ENCODE data around the gene IER3IP1. TPM values are rescaled to one million over a fixed set of nuclear protein-coding genes. Genes with fewer than 3 reads are reported as not detected.
"Not testable (repeated sequence)": the region's sequence is repeated elsewhere in the genome, so short reads cannot be mapped to it uniquely, and the experiment has no call there.

The IER3IP1 gene
- total RNA-seq, 1 donor from 2014 or later, result 12.6 TPM

DNA sequence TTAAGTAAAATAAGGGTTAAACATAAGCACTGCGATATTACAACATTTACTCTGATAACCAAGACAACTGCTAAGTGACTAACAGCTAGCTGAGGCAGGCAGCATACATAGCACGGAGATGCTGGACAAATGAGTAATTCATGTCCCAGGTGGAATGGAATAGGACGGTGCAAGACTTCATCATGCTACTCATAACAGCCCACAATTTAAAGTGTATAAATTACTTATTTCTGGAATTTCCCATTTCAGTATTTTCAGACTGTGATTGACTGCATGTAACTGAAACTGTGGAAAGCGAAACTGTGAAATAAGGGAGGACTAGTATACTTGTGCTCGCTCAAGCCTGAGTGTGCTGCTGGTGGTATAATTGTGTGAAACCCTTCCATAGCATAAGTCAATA lies 12.9 kb downstream of the IER3IP1 start:
- intact Hi-C loops (cut with micrococcal nuclease), result no loop called here

DNA sequence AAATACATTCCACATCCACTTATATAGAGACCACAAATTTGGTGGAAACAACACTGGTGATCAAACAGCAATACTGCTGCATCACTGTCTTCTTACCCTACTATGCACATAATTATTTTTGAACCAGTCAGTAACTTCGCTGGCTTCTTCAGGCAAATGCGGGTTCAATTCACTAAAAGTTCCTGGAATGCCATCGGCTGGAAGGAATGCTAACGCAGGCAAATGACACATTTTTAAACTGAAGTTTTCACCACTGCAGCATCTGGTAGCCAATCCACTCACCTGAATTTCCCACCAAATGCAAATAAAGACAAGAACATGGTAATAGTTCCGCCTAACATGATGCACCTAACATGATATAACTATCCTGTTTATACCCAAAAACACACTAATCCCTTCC lies 15.9 kb downstream of the IER3IP1 start:
- intact Hi-C loops (cut with micrococcal nuclease), result no loop called here

GRCh38 chr18:47158404-47158803 lies 17.8 kb downstream of the IER3IP1 start:
- intact Hi-C loops (cut with micrococcal nuclease), result not testable (repeated sequence)

DNA sequence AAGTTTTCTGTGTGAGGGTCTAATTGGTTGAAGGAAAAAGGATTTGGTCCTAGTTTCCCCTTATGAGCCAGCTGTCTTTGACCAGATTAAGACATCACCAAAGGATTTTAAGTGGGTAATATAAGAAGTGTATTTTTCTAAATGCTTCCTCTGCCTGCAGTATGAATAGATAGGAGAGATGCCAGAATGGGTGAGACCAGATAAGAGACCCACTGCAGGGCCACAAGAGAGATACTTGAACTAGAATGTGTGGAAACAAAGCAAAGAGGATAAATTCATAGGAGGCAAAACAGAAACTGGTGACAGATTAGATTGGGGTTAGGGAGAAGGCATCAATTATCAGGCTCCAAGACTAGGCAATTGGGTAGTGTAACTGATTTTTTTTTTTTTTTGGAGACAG lies 24.7 kb downstream of the IER3IP1 start:
- intact Hi-C loops (cut with micrococcal nuclease), result loop anchor here (2.0 kb wide), 2 partner anchors 31 to 779 kb away; partner anchors contain the start of gene SMAD2

DNA sequence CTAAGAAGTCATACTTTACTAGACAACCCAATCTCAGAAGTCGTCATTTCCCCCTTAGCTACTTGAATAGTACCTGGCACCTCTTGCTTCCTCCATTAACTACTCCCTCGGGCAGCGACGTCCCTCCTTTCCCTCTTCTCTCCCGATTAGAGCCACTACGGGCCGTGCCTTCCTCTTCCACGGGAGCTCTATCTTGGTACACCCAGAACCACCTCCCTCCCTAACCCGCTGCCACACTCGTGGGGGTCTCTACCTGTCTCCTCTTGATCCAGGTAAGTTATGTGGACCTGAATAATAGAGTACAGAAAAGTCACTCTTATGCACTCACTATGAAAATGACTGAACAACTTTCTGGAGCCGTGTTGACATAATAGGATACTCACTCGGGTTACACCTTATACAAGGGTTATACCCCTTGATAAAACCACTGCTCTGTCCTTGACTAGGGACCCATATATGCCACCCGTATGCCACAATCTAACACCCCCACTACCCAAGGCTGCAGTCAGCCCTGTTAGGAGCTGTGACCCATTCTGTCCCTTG lies 25.3 kb downstream of the IER3IP1 start:
- intact Hi-C loops (cut with micrococcal nuclease), result loop anchor here (1.0 to 2.0 kb wide), 6 partner anchors 25 to 1047 kb away; partner anchors contain the start of genes HAUS1, IER3IP1, KATNAL2 and PIAS2

GRCh38 chr18:47150029-47150823 lies 25.9 kb downstream of the IER3IP1 start, which contains the start of gene HDHD2:
Gene HDHD2 (minus strand): TSS chr18:47150500. CDS start chr18:47136439, 14,061 bp downstream.
- intact Hi-C loops (cut with micrococcal nuclease), result loop anchor here (1.0 to 2.0 kb wide), 6 partner anchors 26 to 1046 kb away; partner anchors contain the start of genes HAUS1, IER3IP1, KATNAL2 and PIAS2

- intact Hi-C loops (cut with micrococcal nuclease), result loop anchor here (1.0 to 2.0 kb wide), 6 partner anchors 27 to 1045 kb away; partner anchors contain the start of genes HAUS1, IER3IP1, KATNAL2 and PIAS2
Measured at GRCh38 chr18:47149457-47150028, 26.6 kb downstream of the IER3IP1 start.

- intact Hi-C loops (cut with micrococcal nuclease), result no loop called here
Measured at GRCh38 chr18:47146206-47146605, 30.0 kb downstream of the IER3IP1 start.

DNA sequence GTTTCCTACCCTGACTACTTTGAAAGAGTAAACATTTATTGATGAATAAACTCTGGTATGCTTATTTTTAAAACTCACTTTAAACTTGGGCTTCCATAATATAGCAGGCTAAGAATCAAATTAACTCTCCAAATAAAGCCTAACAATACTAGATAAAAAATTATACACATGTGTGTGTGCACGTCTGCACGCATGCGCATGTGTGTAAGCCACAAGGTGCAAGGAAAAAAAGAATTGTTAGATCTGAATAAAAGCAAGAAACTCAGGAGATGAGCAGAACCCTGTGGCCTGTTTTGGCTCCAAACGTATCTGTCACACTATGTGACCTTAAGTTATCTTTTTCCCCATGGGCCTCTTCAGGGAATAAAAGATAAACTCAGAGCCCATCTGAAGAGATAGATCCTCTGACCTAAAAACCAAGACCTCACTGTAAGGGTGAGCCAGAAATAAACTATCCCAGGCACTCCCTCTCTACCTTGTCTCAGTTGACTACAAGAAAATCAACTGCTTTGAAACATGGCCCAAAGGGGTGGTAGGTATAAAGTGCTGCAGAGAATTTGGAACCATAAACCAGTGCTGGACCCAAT lies 32.2 kb downstream of the IER3IP1 start:
- intact Hi-C loops (cut with micrococcal nuclease), result no loop called here

DNA sequence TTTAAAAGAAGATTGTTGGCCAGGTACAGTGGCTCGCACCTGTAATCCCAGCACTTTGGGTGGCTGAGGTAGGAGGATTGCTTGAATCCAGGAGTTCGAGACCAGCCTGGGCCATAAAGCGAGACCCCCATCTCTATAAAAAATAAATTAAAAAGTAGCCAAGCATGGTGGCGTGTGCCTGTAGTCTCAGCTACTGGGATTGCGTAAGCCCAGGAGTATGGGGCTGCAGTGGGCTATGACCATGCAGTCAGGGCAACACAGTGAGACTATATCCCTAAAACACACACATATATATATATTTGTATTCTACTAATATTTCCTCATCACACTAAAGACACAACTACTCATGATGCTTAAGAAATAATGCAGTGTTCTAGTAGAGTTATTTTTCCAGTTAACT lies 33.0 kb downstream of the IER3IP1 start:
- intact Hi-C loops (cut with micrococcal nuclease), result no loop called here

DNA sequence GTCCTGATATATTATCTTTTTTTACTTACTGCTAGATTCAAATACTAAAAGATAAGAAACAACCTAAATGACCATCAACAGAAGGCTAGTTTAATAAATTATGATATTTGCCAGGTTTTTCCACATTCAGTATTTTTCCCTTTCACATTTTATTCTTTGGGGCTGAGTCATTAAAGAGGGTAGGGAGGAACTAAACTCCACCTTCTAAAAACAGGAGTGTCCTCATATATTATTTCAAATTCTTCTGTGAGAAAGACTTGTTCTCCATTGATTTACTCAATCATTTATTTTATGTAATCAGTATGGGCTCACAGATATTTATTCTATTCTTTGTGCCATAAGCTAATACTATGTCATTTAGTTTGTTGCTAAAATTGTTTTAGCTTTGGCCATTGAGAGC lies 34.9 kb downstream of the IER3IP1 start:
- intact Hi-C loops (cut with micrococcal nuclease), result no loop called here

GRCh38 chr18:47121146-47121545 lies 55.0 kb downstream of the IER3IP1 start:
- intact Hi-C loops (cut with micrococcal nuclease), result loop anchor here (2.0 kb wide), 1 partner anchor 30 kb away; the partner anchor contains the start of gene HDHD2

DNA sequence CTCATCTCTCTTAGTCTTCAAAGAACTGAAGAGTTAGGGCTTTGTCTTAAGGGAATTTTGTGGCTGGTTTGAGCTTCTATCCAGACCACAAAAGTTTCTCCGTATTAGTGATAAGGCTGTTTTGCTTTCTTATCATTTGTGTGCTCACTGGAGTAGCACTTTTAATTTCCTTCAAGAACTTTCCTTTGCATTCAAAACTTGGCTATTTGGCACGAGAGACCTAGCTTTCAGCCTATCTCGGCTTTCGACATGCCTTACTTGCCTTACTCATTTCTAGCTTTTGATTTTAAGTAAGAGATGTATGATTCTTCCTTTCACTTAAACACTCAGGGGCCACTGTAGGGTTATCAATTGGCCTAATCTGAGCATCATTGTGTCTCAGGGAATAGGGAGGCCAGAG lies 55.7 kb downstream of the IER3IP1 start:
- intact Hi-C loops (cut with micrococcal nuclease), result loop anchor here (2.0 kb wide), 1 partner anchor 30 kb away; the partner anchor contains the start of gene HDHD2

DNA sequence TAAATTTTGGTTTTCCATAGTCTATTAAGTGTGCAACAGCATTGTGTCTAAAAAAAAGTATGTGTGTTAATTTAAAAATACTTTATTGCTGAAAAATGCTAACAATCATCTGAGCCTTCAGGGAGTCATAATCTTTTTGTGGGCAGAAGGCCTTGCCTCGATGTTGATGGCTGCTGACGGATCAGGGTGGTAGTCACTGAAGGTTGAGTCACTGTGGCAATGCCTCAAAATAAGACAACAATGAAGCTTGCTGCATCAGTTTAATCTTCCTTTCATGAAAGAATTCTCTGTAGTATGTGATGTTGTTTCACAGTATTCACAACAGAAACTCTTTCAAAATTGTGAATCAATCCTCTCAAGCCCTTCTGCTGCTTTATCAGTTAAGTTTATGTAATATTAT lies 57.2 kb downstream of the IER3IP1 start:
- intact Hi-C loops (cut with micrococcal nuclease), result no loop called here

- intact Hi-C loops (cut with micrococcal nuclease), result no loop called here
Measured at GRCh38 chr18:47115205-47115604, 61.0 kb downstream of the IER3IP1 start.

GRCh38 chr18:47113796-47114540 lies 62.2 kb downstream of the IER3IP1 start:
- intact Hi-C loops (cut with micrococcal nuclease), result no loop called here

DNA sequence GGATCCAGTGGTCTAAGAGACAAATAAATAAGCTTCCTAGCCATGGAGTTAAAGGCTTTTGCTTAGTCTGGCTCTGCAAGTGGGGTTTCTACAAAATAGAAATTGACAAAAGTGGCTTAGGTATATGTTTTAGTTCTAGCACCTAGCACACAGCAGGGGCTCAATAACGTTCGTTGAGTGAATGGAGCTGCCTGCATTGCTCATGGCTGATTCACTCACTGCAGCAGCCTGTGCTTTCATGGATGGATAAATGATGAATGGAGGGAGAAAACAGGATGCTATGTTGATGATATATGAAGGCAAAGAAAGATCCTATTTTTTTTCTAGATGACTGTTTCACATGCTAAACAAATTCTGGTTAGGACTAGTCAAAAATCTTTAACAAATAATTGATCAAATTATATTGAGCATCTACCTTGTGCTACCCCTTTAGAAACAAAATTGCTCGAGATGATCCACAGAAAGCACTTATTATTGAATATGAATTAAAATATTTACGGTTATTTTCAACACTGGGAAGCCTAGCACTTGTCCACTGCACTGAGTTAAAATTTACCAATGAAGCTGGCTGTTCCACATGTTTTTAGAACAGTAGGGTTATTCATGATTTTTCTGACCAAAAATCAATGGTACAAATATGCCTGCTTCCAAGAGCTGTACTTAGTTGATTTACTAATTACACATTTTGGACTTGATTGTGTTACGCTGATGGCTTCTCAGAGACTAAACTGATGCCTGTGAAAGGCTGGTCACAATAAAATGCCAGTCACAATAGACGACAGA lies 65.5 kb downstream of the IER3IP1 start:
- intact Hi-C loops (cut with micrococcal nuclease), result no loop called here

GRCh38 chr18:47109720-47110119 lies 66.4 kb downstream of the IER3IP1 start:
- intact Hi-C loops (cut with micrococcal nuclease), result no loop called here

DNA sequence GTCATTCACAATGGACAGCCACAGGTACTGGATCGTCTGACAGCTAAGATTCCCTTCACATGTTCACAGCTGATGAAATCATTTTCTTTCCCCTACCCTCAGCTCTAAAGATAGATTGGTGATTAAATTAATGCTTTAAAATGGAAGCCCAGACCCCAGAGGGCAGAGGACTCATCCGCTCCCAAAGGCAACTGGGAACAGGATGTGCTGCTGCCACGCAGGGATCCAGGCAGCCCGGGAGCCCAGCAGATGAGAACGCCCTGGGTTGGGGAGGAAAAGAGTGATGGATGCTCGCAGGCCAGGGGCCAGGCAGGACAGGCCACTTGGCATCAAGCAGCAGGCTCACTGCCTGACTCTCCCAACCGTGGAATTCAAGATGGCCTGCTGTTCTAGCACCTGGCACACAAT lies 67.2 kb downstream of the IER3IP1 start:
- intact Hi-C loops (cut with micrococcal nuclease), result no loop called here

DNA sequence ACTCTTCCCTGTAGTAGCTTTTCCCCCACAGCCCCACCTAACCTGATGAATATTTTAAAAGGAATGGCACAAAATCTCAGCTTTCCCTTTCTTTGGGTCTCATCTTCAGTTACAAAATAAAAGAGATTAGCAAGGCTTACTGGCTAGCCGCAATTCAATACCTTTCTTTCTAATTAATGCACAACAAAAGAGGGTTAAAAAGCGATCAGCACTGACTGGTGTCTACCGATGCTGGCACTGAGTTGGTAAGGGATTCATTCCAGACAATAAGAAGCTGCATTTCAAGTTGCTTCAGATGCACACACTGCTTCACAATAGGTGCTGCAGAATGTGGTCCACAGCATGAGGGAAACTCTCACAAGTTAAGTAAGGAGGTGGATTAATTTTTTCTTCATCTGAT lies 67.8 kb downstream of the IER3IP1 start:
- intact Hi-C loops (cut with micrococcal nuclease), result no loop called here
